ENCODE data around the gene TAF3.
"Not testable (repeated sequence)": the region's sequence is repeated elsewhere in the genome, so short reads cannot be mapped to it uniquely, and the experiment has no call there.

TAF3 gene

GRCh38 chr10:7818295-7819120 lies at the start of gene TAF3:
TAF3 (plus strand) TSS chr10:7818505; CDS start chr10:7818710, 205 bp downstream.
- no peaks in the 10 kb centered on the region for H3K9me3 Mint-ChIP-seq
- peaks cover 28% of the 10 kb centered on the region for H3K4me1 Mint-ChIP-seq
- peaks cover 28% of the 10 kb centered on the region for H3K27me3 Mint-ChIP-seq
- peak; percentile 95 for DNase-seq
- peak within 1 kb of the TSS; percentile 89 for H3K4me3 Mint-ChIP-seq
- H3K36me3 Mint-ChIP-seq, result peaks cover 3% of the 10 kb centered on the region
- peak within 1 kb of the TSS; percentile 88 for H3K27ac Mint-ChIP-seq
- CTCF ChIA-PET, result interaction anchor here (0.6 to 1.9 kb wide), 4 partner anchors 9 to 222 kb away, joined by 3 to 4 read pairs (median 3); partner anchors contain the start of genes ATP5F1C and KIN

GRCh38 chr10:7773845-7774801 lies 44.2 kb upstream of the TAF3 start:
- Mint-ChIP-seq H3K4me1 (no peaks in the 10 kb centered on the region), H3K36me3 (peaks cover 37% of the 10 kb centered on the region), H3K4me3 (no peak overlapping the region), H3K9me3 (no peaks in the 10 kb centered on the region), H3K27me3 (no peaks in the 10 kb centered on the region), H3K27ac (no peak overlapping the region)
- CTCF ChIA-PET, result no interaction called here
- no peak for DNase-seq

GRCh38 chr10:7776777-7777176 lies 41.5 kb upstream of the TAF3 start:
- no peak overlapping the region for H3K27ac Mint-ChIP-seq
- CTCF ChIA-PET, result interaction anchor here (0.6 kb wide), 1 partner anchor 19 kb away, joined by 3 read pairs; no protein-coding TSS in a partner anchor
- no peaks in the 10 kb centered on the region for H3K9me3 Mint-ChIP-seq
- DNase-seq, result no peak
- H3K4me1 Mint-ChIP-seq, result no peaks in the 10 kb centered on the region
- H3K4me3 Mint-ChIP-seq, result no peak overlapping the region
- H3K27me3 Mint-ChIP-seq, result no peaks in the 10 kb centered on the region
- H3K36me3 Mint-ChIP-seq, result peaks cover 39% of the 10 kb centered on the region

- H3K27me3 Mint-ChIP-seq, H3K27ac Mint-ChIP-seq, H3K4me3 Mint-ChIP-seq, H3K9me3 Mint-ChIP-seq, CTCF ChIA-PET, DNase-seq: not testable (repeated sequence)
- Mint-ChIP-seq H3K4me1 (peaks cover 13% of the 10 kb centered on the region), H3K36me3 (peaks cover 28% of the 10 kb centered on the region)
Measured at GRCh38 chr10:7782194-7782593, 36.1 kb upstream of the TAF3 start.

GRCh38 chr10:7786430-7786829 lies 31.9 kb upstream of the TAF3 start:
- peaks cover 14% of the 10 kb centered on the region for H3K36me3 Mint-ChIP-seq
- H3K9me3 Mint-ChIP-seq, result no peaks in the 10 kb centered on the region
- H3K4me1 Mint-ChIP-seq, result peaks cover 40% of the 10 kb centered on the region
- CTCF ChIA-PET, result no interaction called here
- no peaks in the 10 kb centered on the region for H3K27me3 Mint-ChIP-seq
- H3K4me3 Mint-ChIP-seq, result no peak overlapping the region
- DNase-seq, result no peak
- no peak overlapping the region for H3K27ac Mint-ChIP-seq

- DNase-seq, result no peak
- peaks cover 48% of the 10 kb centered on the region for H3K4me1 Mint-ChIP-seq
- no peak overlapping the region for H3K27ac Mint-ChIP-seq
- no peaks in the 10 kb centered on the region for H3K27me3 Mint-ChIP-seq
- no peaks in the 10 kb centered on the region for H3K9me3 Mint-ChIP-seq
- CTCF ChIA-PET, result interaction anchor here (1.0 to 1.4 kb wide), 2 partner anchors 31 to 101 kb away, joined by 3 to 4 read pairs; partner anchors contain the start of gene TAF3
- no peak overlapping the region for H3K4me3 Mint-ChIP-seq
- H3K36me3 Mint-ChIP-seq, result peaks cover 20% of the 10 kb centered on the region
Measured at GRCh38 chr10:7787150-7787856, 31.0 kb upstream of the TAF3 start.

- H3K9me3 Mint-ChIP-seq, result no peaks in the 10 kb centered on the region
- peak; percentile 98 for DNase-seq
- no peaks in the 10 kb centered on the region for H3K27me3 Mint-ChIP-seq
- peaks cover 55% of the 10 kb centered on the region for H3K4me1 Mint-ChIP-seq
- H3K4me3 Mint-ChIP-seq, result no peak within 1 kb of the TSS
- H3K27ac Mint-ChIP-seq, result no peak within 1 kb of the TSS
- H3K36me3 Mint-ChIP-seq, result peaks cover 18% of the 10 kb centered on the region
- CTCF ChIA-PET, result interaction anchor here (0.6 to 1.4 kb wide), 4 partner anchors 18 to 262 kb away, joined by 3 to 4 read pairs (median 3); partner anchors contain the start of gene TAF3
Measured at GRCh38 chr10:7787857-7788638, 30.3 kb upstream of the TAF3 start, which contains the start of the genes ATP5F1C and KIN. ATP5F1C (plus strand) TSS chr10:7788177; CDS start chr10:7788208, 31 bp downstream. KIN (minus strand) TSS chr10:7787993; CDS start chr10:7787933, 60 bp downstream.

- H3K36me3 Mint-ChIP-seq, result peaks cover 20% of the 10 kb centered on the region
- peaks cover 56% of the 10 kb centered on the region for H3K4me1 Mint-ChIP-seq
- no peak for DNase-seq
- H3K27ac Mint-ChIP-seq, result no peak overlapping the region
- CTCF ChIA-PET, result interaction anchor here (0.6 to 1.4 kb wide), 4 partner anchors 17 to 263 kb away, joined by 3 to 4 read pairs (median 3); partner anchors contain the start of gene TAF3
- H3K9me3 Mint-ChIP-seq, result no peaks in the 10 kb centered on the region
- no peak overlapping the region for H3K4me3 Mint-ChIP-seq
- H3K27me3 Mint-ChIP-seq, result no peaks in the 10 kb centered on the region
Measured at GRCh38 chr10:7788639-7789286, 29.5 kb upstream of the TAF3 start.

- Mint-ChIP-seq H3K4me1 (peaks cover 57% of the 10 kb centered on the region), H3K36me3 (peaks cover 20% of the 10 kb centered on the region), H3K4me3 (no peak overlapping the region), H3K27ac (peak overlapping the region; percentile 43), H3K9me3 (no peaks in the 10 kb centered on the region), H3K27me3 (no peaks in the 10 kb centered on the region)
- CTCF ChIA-PET, result no interaction called here
- no peak for DNase-seq
Measured at GRCh38 chr10:7789390-7789789, 28.9 kb upstream of the TAF3 start.

GRCh38 chr10:7792541-7792940 lies 25.8 kb upstream of the TAF3 start:
- H3K27me3 Mint-ChIP-seq, result no peaks in the 10 kb centered on the region
- CTCF ChIA-PET, result no interaction called here
- H3K4me1 Mint-ChIP-seq, result peaks cover 50% of the 10 kb centered on the region
- no peak for DNase-seq
- no peak overlapping the region for H3K4me3 Mint-ChIP-seq
- H3K9me3 Mint-ChIP-seq, result no peaks in the 10 kb centered on the region
- peaks cover 31% of the 10 kb centered on the region for H3K36me3 Mint-ChIP-seq
- no peak overlapping the region for H3K27ac Mint-ChIP-seq

GRCh38 chr10:7794251-7795026 lies 23.9 kb upstream of the TAF3 start:
- Mint-ChIP-seq H3K27ac (no peak overlapping the region), H3K9me3 (no peaks in the 10 kb centered on the region), H3K4me1 (peaks cover 42% of the 10 kb centered on the region), H3K36me3 (peaks cover 38% of the 10 kb centered on the region), H3K4me3 (no peak overlapping the region), H3K27me3 (no peaks in the 10 kb centered on the region)
- CTCF ChIA-PET, result no interaction called here
- DNase-seq, result no peak

- Mint-ChIP-seq H3K4me3 (no peak overlapping the region), H3K27ac (no peak overlapping the region)
- CTCF ChIA-PET, result interaction anchor here (0.6 kb wide), 1 partner anchor 19 kb away, joined by 3 read pairs; no protein-coding TSS in a partner anchor
Measured at GRCh38 chr10:7795605-7796004, 22.7 kb upstream of the TAF3 start.

More at GRCh38 chr10:7795605-7796004, 22.7 kb upstream of the TAF3 start:
- Mint-ChIP-seq H3K27me3 (no peaks in the 10 kb centered on the region), H3K9me3 (no peaks in the 10 kb centered on the region), H3K36me3 (peaks cover 42% of the 10 kb centered on the region), H3K4me1 (peaks cover 32% of the 10 kb centered on the region)
- no peak for DNase-seq

All from activated naive CD4-positive, alpha-beta T cell treated with anti-CD3 and anti-CD28 coated beads, Interleukin-2, amount 10 ng/mL, durations not matched to agents 7 days and 5 days (primary cell).